Astrocyte (in vitro differentiated cells and primary cell): ENCODE data around the gene BTBD18. TPM values are rescaled to one million over a fixed set of nuclear protein-coding genes. Genes with fewer than 3 reads are reported as not detected.
"Not testable (repeated sequence)": the region's sequence is repeated elsewhere in the genome, so short reads cannot be mapped to it uniquely, and the experiment has no call there.

Source experiments
- DNase-seq: peaks from one replicate; pipeline ENCODE4 v3.0.0-alpha.2; 2010; ENCODE audit warnings: low read depth
- FAIRE-seq: peaks from 2 replicates; lab custom pipeline; 2011; peaks lifted over from hg19 to GRCh38; lab: Jason Lieb, UNC
- H2AFZ ChIP-seq: 2 replicates; pipeline ENCODE4 v1.6.0; 2012; ENCODE audit warnings: low read depth, low read length, inconsistent platforms
- H3K27ac ChIP-seq: 2 replicates; pipeline ENCODE4 v1.5.1; 2011; ENCODE audit warnings: low read depth, low read length, inconsistent platforms
- H3K27me3 ChIP-seq: 2 replicates; pipeline ENCODE4 v1.6.0; 2011; ENCODE audit warnings: low read length, inconsistent platforms; ENCODE audit not compliant: insufficient read depth
- H3K36me3 ChIP-seq: 2 replicates; pipeline ENCODE4 v1.5.1; 2011; ENCODE audit warnings: low read length, inconsistent platforms; ENCODE audit not compliant: insufficient read depth
- H3K4me1 ChIP-seq: 2 replicates; pipeline ENCODE4 v1.5.1; 2011; ENCODE audit warnings: low read length, inconsistent platforms; ENCODE audit not compliant: insufficient read depth
- H3K4me2 ChIP-seq: 2 replicates; pipeline ENCODE4 v1.6.0; 2012; ENCODE audit warnings: low read length, inconsistent platforms
- H3K4me3 ChIP-seq: 2 replicates; pipeline ENCODE4 v1.5.1; 2011; ENCODE audit warnings: low read depth, mild to moderate bottlenecking, low read length, inconsistent platforms; ENCODE audit not compliant: insufficient read depth
- H3K79me2 ChIP-seq: 2 replicates; pipeline ENCODE4 v1.6.0; 2012; ENCODE audit warnings: mild to moderate bottlenecking, low read length, inconsistent platforms; ENCODE audit not compliant: insufficient read depth
- H3K9ac ChIP-seq: 2 replicates; pipeline ENCODE4 v1.6.0; 2012; ENCODE audit warnings: mild to moderate bottlenecking, low read length, inconsistent platforms
- H3K9me3 ChIP-seq: 2 replicates; pipeline ENCODE4 v1.5.1; 2012; ENCODE audit warnings: low read depth, mild to moderate bottlenecking, low read length, inconsistent platforms; ENCODE audit not compliant: insufficient read depth
- H4K20me1 ChIP-seq: 2 replicates; pipeline ENCODE4 v1.6.0; 2012; ENCODE audit warnings: low read length, inconsistent platforms; ENCODE audit not compliant: insufficient read depth
- H3K27ac Mint-ChIP-seq: one replicate; pipeline ENCODE4 v1.8.0; 2021; ENCODE audit warnings: mild to moderate bottlenecking, mixed read lengths; ENCODE audit not compliant: unreplicated experiment
- H3K27me3 Mint-ChIP-seq: one replicate; pipeline ENCODE4 v1.8.0; 2021; ENCODE audit warnings: low read depth, mixed read lengths; ENCODE audit not compliant: unreplicated experiment
- H3K36me3 Mint-ChIP-seq: one replicate; pipeline ENCODE4 v1.8.0; 2021; ENCODE audit warnings: low read depth, mixed read lengths; ENCODE audit not compliant: unreplicated experiment
- H3K4me1 Mint-ChIP-seq: one replicate; pipeline ENCODE4 v1.8.0; 2021; ENCODE audit warnings: low read depth, mixed read lengths; ENCODE audit not compliant: unreplicated experiment
- H3K4me3 Mint-ChIP-seq: one replicate; pipeline ENCODE4 v1.8.0; 2021; ENCODE audit warnings: mild to moderate bottlenecking, moderate library complexity, mixed read lengths; ENCODE audit not compliant: unreplicated experiment
- H3K9me3 Mint-ChIP-seq: one replicate; pipeline ENCODE4 v1.8.0; 2021; ENCODE audit warnings: mild to moderate bottlenecking, mixed read lengths; ENCODE audit not compliant: unreplicated experiment
- EZH2 ChIP-seq: IDR thresholded peaks from 2 replicates; pipeline ENCODE4 v1.6.1; 2012; ENCODE audit warnings: mild to moderate bottlenecking, low read length, inconsistent platforms; ENCODE audit not compliant: insufficient read depth
- total RNA-seq: library from RNA; stranded (reverse); gene quantifications from 2 replicates; pipeline ENCODE4 v1.2.1, GENCODE V29; 2021
- TF ChIP-seq, protein P1 (sequence below): IDR thresholded peaks from 2 replicates; pipeline ENCODE4 v1.5.1; 2011; ENCODE audit warnings: low read depth, mild to moderate bottlenecking, inconsistent platforms, low read length, moderate library complexity; ENCODE audit not compliant: insufficient read depth

Gene BTBD18
- total RNA-seq, 1 donor from 2014 or later = not detected

DNA sequence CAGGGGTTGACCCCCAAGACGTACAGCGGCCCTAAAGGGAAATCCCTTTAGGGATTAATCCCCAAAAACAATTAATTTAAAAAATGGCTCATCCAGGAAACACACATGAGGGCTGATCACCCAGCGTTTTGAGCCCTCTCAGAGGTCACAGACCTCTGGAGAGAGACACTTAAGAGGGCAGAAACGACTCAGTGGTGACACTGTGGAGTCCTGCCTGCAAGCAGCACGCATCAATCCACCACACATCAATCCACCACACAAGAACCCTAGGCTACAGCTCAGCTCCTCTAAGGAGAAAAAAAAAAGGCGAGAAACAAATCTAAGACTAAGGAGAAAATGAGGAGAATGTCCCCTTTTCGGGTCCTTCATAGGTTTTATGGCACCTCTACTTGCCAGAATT, 22.8 kb downstream of the BTBD18 start:
- FAIRE-seq = no peak
- H3K4me1 Mint-ChIP-seq = no peaks in the 10 kb centered on the region
- H3K36me3 ChIP-seq = no peaks in the 10 kb centered on the region
- no peaks in the 10 kb centered on the region for H3K27me3 ChIP-seq
- DNase-seq = no peak
- H3K9me3 Mint-ChIP-seq = no peaks in the 10 kb centered on the region
- H3K9ac ChIP-seq = no peak overlapping the region
- no peaks in the 10 kb centered on the region for H3K4me1 ChIP-seq
- H3K36me3 Mint-ChIP-seq = no peaks in the 10 kb centered on the region
- TF ChIP-seq EZH2 = no peak
- TF ChIP-seq, protein P1, sequence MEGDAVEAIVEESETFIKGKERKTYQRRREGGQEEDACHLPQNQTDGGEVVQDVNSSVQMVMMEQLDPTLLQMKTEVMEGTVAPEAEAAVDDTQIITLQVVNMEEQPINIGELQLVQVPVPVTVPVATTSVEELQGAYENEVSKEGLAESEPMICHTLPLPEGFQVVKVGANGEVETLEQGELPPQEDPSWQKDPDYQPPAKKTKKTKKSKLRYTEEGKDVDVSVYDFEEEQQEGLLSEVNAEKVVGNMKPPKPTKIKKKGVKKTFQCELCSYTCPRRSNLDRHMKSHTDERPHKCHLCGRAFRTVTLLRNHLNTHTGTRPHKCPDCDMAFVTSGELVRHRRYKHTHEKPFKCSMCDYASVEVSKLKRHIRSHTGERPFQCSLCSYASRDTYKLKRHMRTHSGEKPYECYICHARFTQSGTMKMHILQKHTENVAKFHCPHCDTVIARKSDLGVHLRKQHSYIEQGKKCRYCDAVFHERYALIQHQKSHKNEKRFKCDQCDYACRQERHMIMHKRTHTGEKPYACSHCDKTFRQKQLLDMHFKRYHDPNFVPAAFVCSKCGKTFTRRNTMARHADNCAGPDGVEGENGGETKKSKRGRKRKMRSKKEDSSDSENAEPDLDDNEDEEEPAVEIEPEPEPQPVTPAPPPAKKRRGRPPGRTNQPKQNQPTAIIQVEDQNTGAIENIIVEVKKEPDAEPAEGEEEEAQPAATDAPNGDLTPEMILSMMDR = no peak
- H3K79me2 ChIP-seq = peaks cover 93% of the 10 kb centered on the region
- no peak overlapping the region for H3K4me2 ChIP-seq
- H3K27me3 Mint-ChIP-seq = no peaks in the 10 kb centered on the region
- no peak overlapping the region for H3K27ac ChIP-seq
- H4K20me1 ChIP-seq = peaks cover 42% of the 10 kb centered on the region
- H3K9me3 ChIP-seq = no peaks in the 10 kb centered on the region
- no peak overlapping the region for H2AFZ ChIP-seq
- H3K4me3 Mint-ChIP-seq = no peak overlapping the region
- no peak overlapping the region for H3K4me3 ChIP-seq
- H3K27ac Mint-ChIP-seq = no peak overlapping the region

GRCh38 chr11:57727185-57727584, 24.4 kb downstream of the BTBD18 start:
- no peaks in the 10 kb centered on the region for H3K4me1 Mint-ChIP-seq
- no peaks in the 10 kb centered on the region for H3K27me3 Mint-ChIP-seq
- H3K4me3 ChIP-seq = no peak overlapping the region
- H3K36me3 ChIP-seq = no peaks in the 10 kb centered on the region
- H3K4me3 Mint-ChIP-seq = no peak overlapping the region
- no peak overlapping the region for H2AFZ ChIP-seq
- no peak overlapping the region for H3K4me2 ChIP-seq
- peaks cover 89% of the 10 kb centered on the region for H3K79me2 ChIP-seq
- H3K9ac ChIP-seq = no peak overlapping the region
- peaks cover 35% of the 10 kb centered on the region for H4K20me1 ChIP-seq
- no peak for FAIRE-seq
- H3K27me3 ChIP-seq = no peaks in the 10 kb centered on the region
- no peak overlapping the region for H3K27ac ChIP-seq
- H3K4me1 ChIP-seq = no peaks in the 10 kb centered on the region
- H3K9me3 ChIP-seq = no peaks in the 10 kb centered on the region
- H3K9me3 Mint-ChIP-seq = no peaks in the 10 kb centered on the region
- H3K36me3 Mint-ChIP-seq = no peaks in the 10 kb centered on the region
- H3K27ac Mint-ChIP-seq = no peak overlapping the region
- TF ChIP-seq EZH2 = no peak
- TF ChIP-seq, protein P1 = no peak
- no peak for DNase-seq

- not testable (repeated sequence) for H3K9me3 Mint-ChIP-seq
Observed at GRCh38 chr11:57716726-57717125, 34.9 kb downstream of the BTBD18 start.

More at GRCh38 chr11:57716726-57717125, 34.9 kb downstream of the BTBD18 start:
- not testable (repeated sequence) for H3K36me3 Mint-ChIP-seq, DNase-seq, FAIRE-seq, H3K4me3 Mint-ChIP-seq, H3K4me1 ChIP-seq, H2AFZ ChIP-seq, H3K4me3 ChIP-seq, H3K27me3 ChIP-seq, H3K27me3 Mint-ChIP-seq, H3K27ac ChIP-seq, H3K36me3 ChIP-seq, H3K9me3 ChIP-seq, H3K9ac ChIP-seq, H3K27ac Mint-ChIP-seq, H3K4me2 ChIP-seq
- peaks cover 12% of the 10 kb centered on the region for H3K4me1 Mint-ChIP-seq
- Histone ChIP-seq H4K20me1 (peaks cover 32% of the 10 kb centered on the region), H3K79me2 (peaks cover 65% of the 10 kb centered on the region)
